HG03469 (cell line): ENCODE measurements around the gene MC3R.
"Not testable (repeated sequence)": the region's sequence is repeated elsewhere in the genome, so short reads cannot be mapped to it uniquely, and the experiment has no call there.

Experiments used
- ATAC-seq: cut with Tn5 transposase; IDR thresholded peaks from one replicate; pipeline ENCODE4 v1.9.1; 2021; ENCODE audit warnings: mild to moderate bottlenecking, moderate library complexity, moderate number of reproducible peaks; ENCODE audit not compliant: unreplicated experiment

The MC3R gene

DNA sequence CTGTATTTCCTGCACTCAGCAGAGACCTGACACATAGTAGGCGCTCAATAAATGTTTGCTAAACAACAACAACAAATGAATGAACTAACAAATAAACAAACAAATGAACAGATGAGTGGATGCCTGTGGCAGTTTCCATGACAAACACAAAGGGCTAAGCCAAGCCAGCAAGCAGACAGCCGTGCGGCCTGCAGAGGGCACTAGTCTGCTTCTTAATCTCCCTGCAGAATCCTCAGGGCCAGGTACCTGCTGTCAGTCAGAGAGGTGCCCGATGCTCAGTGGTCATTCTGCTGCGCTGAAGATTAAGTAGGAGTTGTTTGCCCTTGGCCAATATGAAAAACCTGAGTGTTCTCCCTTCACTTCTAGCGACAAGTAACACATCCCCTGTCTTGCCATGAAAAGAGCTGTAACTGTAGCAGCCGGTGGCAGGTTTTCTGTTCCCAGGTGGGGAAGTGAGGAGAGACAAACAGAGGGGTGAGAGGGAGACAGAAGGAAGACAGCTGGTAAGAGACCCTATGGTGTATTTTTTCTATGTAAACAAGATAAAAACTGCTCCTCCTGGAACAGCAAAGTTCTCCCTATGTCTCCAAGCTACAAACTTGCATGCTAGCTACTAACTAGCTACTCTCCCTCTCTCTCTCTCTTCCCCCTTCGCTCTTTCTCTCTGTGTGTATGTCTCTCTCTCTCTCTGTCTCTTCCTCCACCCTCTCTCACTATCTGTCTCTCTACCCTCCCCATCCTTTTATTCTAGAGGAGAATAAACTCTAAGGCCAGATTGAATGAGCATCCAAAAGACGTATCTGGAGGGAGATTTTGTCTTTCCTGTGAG, at the start of gene MC3R:
MC3R (plus strand) TSS at position 779 of the 829 bp plus-strand sequence. CDS start 112 bp downstream, outside the sequence.
- ATAC-seq = peak; percentile 61

DNA sequence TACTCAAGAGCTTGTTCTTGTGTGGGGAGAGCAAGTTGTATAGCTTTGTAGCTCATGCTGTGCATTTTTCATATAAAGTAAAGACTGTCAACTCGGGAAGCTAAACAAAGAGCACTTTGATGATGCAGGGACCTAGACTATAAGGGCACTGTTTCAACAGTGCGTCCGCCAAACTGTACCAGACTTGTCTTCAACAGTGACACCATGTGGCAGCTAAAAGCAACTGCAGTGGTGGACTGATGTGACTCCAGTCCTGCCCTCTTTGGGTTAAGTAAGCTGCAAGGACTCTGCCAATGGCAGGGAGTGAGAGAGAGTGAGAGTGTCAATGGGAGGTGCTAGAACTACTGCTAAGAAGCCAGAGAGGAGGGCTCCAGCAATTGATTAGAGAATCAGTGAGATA, 48.1 kb upstream of the MC3R start:
- no peak for ATAC-seq

DNA sequence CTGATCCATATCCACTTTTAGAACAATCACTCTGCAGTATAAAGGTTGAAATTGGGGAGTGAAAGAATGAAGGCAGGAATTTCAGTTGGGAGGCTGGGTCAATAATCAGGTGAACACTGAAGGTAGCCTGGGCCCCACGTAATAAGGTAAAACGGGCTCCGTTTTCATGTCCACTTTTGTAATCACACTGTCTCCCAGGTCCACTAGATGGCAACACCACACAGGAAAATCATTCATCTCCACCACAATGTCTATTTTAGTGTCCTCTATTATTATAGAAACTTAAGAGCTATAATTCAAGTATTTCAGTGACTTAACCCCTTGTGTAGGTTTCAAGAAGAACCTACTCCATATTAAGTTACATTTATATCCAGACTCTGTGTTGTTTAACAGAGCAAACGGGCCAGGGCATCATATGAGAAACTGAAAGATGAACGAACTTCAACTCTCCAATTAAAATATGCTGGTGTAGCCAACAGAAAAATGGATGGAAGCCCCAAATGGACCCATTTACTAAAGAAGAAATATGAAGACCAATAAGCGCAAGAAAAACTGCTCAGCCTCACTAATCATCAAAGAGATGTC, 45.9 kb upstream of the MC3R start:
- no peak for ATAC-seq

DNA sequence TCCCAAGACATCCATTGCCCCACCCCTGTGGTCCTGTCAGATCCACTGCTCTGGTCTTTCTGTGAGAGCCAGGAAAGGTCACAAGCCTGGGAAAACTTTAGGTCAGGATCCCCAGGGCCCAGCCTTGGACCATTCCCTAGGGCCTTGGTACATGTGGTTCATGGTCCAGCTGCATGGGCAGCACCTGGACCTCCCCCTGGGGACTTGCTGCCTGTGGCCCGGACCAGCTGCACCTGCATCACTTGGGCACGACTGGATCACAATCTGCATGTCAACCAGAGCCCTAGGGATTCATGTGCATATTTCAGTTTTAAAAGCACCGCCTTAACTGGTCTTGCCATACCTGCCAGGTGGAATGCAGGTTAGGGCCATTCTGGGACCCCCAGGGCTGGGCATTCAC, 44.3 kb upstream of the MC3R start:
- ATAC-seq = no peak

DNA sequence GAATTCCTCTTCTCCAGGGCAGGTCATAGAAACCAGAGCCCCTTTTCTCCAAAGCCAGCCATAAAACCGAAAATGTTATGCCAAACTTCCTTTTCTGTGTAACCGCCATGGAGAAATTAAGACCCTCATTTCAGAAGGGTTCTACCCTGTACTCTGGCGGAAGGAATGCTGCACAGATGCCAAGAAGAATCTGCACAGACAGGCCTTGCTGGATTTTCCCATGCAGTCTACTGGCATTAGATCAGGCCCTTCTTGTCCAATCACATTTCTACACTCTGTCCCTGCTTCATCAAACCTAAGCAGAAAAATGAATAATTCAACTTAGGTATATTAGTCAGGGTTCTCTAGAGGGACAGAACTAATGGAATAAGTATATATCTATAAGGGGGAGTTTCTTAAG, 43.2 kb upstream of the MC3R start:
- no peak for ATAC-seq

DNA sequence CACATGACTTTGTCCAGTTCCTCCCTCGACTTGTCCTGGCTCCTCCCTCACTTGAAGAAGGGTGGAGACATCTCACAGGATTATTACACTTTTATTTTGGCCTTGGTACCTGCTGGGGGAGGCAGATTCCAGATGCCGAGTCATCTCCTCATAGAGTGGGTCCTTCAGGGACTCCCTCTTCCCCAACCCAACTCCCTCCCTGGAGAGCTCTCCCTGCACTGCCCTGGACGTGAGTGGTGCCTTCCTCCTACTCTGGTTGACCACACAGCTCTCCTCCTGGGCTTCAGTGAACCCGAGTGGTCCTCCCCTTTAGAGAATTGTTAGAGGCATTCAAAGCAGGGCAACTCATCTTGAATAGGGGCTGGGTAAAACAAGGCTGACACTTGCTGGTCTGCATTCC, 40.9 kb upstream of the MC3R start:
- no peak for ATAC-seq

DNA sequence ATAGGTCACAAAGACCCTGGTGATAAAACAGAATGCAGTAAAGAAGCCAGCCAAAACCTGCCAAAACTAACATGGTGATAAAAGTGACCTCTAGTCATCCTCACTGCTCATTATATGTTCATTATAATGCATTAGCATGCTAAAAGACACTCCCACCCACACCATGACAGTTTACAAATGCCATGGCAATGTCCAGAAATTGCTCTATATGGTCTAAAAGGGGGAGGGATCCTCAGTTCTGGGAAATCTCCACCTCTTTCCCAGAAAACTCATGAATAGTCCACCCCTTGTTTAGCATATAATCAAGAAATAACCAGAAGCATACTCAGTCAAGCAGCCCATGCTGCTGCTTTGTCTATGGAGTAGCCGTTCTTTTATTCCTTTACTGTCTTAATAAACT, 40.4 kb upstream of the MC3R start:
- no peak for ATAC-seq

DNA sequence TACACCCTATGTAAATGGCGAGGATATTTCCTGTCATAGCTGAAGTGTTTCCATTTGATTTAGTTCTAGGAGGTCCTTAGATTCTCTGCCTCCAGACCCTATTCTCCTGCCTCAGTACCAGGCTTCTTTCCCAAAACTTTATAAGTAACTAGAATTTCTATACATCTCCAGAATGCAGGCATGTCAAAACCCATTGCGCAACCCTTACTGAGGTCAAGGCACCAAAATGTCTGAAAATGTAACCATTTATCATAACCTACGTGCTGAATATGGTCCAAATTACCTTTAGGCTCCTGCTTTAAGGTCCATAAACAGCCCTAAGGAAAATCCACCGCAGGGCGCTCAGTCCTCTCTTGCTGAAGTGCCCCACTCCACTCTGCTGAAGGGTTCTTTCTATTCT, 37.5 kb upstream of the MC3R start:
- ATAC-seq = no peak

DNA sequence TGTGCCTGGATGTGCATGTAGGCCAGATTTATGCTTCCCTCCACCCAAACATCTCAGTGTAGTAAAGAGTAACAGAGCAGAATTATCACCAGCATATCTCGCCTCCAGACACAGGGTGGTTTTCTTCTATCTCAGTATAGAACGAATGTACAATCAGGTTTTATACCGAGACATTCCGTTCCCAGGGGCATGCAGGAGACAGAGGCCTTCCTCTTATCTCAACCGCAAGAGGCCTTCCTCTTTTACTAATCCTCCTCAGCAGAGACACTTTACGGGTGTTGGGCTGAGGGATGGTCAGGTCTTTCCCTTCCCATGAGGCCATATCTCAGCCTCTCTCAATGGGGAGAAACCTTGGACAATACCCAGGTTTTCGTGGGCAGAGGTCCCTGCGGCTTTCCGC, 36.4 kb upstream of the MC3R start:
- no peak for ATAC-seq

DNA sequence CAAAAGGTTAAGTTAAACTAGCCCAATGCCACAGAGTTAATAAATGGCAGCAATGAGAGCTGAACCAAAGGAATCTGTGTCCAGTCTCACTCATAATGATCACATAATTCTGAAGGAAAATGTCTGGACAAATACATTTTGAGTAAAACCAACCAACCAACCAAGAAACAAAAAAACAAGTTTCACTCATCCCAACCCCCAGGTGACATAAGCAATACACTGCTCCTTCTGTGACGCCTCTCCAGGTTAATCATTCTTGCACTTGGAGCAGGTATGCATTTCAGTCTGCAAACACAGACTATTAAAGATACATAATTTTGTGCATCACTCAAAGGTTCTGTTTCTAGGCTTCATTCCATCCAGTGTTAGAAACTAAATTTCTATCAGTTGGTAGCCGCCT, 35.2 kb upstream of the MC3R start:
- no peak for ATAC-seq

DNA sequence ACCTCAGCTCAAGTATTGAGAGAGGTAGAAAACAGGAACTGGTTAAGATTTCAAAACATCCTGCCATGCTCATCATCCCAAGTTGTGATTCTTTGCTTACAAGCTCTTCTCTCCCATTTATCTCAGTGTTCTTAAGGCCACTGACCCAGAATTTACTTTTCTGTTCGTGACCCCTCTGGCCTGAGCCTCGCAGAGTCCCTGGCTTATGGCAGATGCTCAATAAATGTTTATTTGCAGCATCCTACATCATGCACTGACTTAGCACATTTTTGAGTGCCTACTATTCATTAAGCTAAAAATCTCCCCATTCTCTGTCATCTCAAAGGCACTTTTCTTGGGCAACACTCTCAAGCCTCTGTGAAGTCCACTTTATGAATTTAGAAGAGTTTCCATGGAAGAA, 33.4 kb upstream of the MC3R start:
- no peak for ATAC-seq

DNA sequence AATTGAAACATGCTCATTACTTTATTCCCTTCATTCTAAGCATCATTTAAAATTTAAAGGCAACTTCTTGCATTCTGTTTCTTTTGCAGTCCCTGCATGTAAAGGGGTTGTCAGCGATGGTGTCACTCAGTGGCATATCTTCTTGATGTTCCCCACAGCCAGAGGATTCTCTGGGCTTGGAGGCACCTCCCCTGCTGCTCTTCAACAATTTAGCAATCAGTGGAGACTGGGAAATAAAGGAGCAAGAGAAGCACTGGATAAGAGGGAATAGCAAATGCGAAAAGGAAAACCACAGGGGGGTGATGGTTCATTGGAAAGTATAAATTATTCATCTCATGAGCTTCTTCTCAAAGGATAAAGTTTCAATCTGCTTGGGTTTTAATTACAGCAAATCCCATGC, 30.7 kb upstream of the MC3R start:
- no peak for ATAC-seq

DNA sequence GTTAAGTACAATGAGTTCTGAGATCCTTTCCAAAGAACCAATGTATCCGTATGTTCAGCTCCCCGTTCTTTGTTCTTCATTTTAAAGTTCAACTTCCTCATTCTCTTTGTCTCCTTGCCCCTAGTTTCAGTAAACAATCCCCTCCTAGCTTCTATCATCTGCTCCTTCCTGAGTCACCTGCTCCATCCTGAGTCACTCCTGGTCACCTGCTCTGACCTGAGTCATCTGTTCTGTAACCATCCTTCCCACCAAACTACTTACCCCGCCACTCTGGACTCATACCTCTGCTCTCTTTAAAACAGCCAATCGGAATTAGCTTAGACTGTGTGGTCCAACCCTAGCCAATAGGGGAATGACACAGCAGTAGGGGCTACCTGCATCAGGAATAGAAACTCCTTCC, 27.3 kb upstream of the MC3R start:
- ATAC-seq = not testable (repeated sequence)

DNA sequence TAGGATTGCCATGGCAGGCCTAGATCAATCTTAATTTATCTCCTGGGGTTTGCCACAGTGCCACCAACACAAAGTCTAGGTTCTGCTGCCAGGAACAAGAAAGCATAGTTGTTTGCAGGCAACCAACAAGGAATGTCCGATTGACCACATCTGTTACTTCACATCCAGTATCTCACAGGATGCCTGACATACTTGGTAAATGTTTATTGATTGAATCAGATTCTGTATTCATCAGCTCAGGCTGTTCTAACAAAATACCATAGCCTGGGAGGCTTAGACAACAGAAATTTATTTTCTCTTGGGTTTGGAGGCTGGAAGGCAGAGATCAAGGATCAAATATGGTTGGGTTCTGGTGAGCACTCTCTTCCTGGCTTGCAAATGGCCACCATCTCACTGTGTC, 26.3 kb upstream of the MC3R start:
- ATAC-seq = no peak

DNA sequence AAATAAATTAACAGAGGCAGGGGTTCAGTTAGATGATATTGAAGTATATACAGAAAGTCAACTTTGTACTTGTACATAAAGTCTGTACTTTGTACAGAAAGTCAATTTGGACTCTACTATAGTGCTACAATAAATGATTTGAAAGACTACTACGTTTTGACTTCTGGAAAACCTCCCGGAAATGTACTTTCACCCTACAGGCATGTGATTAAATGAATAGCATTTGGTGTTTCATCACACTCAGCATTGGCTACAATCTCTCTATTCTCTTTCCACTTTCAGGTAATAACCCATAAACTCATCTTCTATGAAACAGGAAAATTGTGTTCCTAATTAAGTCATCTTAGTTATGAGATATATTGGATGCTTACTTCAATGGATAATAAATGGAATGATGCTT, 25.6 kb upstream of the MC3R start:
- ATAC-seq = no peak

DNA sequence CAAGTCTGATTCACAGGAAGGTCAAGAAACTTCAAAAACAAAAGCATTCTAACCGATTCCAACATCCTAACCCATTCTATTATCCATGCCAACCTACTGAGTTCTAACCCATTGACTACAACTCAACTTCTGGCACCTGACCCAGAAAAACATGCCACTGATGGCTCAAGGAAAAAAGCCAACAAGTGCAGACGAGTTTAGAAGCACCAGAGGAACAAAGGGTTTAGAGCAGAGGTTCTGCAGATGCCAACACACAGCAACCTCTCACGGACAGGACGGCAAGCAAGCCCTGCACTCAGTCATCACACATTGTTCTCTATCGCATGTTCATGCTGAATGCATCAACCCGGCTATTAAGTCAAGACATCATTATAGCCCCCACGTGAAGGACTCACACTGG, 25.2 kb upstream of the MC3R start:
- no peak for ATAC-seq

DNA sequence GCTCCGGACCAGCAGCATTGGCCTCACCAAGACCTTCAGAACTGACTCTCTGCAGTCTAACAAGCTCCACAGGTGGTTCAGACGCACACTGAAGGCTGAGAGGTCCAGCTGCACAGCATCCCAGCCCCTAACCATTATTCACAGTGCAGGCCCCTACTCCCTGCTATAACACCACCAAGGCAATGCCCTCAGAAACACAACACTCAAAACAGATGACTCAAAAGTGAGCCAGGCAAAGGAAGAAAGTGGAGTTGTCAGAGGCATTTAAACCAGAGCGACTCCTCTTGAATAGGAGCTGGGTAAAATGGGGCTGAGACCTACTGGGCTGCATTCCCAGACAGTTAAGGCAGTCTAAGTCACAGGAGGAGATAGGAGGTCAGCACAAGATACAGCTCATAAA, 20.5 kb upstream of the MC3R start:
- ATAC-seq = no peak

DNA sequence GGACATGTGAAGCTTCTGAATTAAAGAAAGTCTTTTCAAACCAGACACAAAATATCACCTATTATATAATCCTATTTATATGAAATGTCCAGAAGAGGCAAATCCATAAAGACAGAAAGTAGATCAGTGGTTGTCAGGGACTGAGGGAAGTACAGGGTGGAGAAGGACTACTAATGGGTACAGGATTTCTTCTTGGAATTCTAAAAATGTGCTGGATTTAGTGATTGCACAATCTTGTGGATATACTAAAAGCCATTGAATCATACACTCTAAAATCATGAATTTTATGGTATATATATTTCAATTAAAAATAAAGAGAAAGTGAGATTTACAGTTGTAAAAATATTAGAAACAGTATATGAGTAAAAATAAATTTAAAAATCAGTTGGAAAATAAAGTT, 18.7 kb upstream of the MC3R start:
- no peak for ATAC-seq

DNA sequence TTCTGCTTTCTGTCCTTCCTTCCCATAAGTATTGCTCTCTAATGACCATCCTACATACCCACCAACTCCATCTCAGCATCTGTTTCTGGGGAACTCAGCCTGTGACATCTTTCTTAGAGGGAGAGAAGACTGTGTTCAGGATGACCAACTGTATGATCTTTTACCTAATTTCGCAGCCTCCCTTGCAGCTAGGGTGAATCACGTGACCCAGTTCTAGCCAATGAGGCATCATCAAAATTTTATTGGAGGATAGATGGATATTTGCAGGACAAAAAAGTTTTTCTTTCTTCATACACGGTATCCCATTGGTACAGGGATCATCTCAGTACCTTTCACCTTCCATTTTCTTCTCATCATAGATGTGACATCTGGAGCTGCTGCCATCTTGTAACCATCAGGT, 14.4 kb upstream of the MC3R start:
- no peak for ATAC-seq

DNA sequence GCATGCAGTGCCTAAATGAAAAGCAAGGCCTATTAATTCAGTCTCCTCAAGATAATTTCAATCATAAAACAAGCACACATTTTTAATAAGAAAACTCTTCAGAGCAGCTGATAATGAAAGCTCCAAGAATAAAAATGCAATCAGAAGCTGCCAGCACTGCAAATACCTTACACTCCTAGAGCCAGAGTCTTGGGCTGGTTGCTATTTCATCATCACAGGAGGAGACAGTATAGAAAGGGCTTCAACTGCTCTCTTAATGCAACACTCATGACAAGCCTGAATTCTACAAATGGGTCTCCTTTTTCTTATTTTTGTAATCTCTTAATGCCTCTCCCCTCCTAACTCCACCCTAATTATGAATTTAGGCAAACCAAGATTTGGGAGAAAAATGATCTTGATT, 11.2 kb upstream of the MC3R start:
- no peak for ATAC-seq

DNA sequence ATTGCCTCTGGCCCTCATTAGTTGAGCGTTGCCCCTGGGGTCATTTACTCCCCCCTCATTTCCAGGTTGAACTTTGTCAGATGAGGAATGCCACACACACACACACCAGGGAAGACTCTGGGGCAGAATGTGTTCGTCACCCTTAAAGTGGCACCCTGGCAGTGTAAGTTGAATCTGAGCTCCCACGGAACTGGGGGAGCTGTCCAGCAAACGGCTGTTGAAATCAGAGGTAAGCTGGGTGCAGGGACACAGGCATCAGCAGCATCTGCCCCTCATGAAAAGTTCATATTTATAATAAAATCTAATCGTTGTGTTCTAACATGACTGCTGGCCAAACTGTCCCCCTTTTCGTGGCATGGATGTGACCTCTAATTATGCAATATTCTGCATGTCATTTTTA, 4.3 kb upstream of the MC3R start:
- ATAC-seq = no peak

DNA sequence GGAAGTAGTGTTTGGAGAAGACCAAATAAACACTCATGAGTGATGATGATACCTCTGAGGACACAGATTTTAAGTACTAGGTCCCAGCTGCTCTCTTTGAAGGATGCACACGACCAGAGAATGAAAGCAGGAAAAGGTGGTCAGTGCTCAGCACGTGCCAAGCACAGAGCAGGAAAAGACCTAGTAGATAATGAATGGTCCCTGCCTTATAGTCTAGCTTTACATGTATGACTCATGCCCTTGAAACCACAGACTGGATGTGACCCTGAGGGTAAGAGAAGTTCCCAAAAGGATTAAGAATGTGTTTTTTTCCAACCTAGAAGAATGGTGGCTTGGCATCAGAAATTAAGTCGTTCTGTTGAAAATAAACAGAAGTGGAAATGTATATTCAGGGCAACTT, 2.8 kb upstream of the MC3R start:
- ATAC-seq = no peak
